ENCODE results near the gene RAB4A. TPM values are rescaled to one million over a fixed set of nuclear protein-coding genes. Genes with fewer than 3 reads are reported as not detected.

The RAB4A gene
- total and polyA plus RNA-seq, 10 of the 15 experiments (the other 5 are each of a cell fraction or from before 2014, with no cell fraction given): 4.0 to 35.8 (median 17.7) TPM

- TF ChIP-seq ZNF687 (IDR thresholded peaks at IDR 0.05) (no peak), IKZF2 (IDR thresholded peaks at IDR 0.05) (no peak), KLF5 (IDR thresholded peaks at IDR 0.05; ENCODE audit: partially characterized antibody) (no peak), NFXL1 (IDR thresholded peaks at IDR 0.05; ENCODE audit: borderline replicate concordance) (no peak)
Observed at GRCh38 chr1:229263254-229263653, 7.7 kb upstream of the RAB4A start (continued).

DNA sequence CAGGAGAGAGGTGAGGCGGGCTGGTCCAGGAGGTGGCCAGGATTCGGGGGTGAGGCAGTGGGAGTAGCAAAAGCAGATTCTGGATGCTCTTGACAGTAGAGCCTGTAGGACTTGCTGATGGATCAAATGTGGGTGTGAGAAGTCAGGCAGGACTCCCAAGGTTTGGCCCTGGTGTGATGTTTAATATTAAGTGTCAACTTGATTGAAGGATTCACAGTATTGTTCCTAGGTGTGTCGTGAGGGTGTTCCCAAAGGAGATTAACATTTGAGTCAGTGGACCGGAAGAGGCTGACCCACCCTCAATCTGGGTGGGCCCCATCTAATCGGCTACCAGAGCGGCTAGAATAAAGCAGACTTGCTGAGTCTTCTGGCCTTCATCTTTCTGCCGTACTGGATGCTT is 6.8 kb upstream of the RAB4A start:
- Histone ChIP-seq H2AFZ (ENCODE audit: control insufficient read depth, low read depth, low read length) (no peak overlapping the region), H3K4me3 (no peak overlapping the region), H3K4me2 (ENCODE audit: control insufficient read depth, insufficient read depth) (no peak overlapping the region), H3K4me1 (ENCODE audit: control insufficient read depth, insufficient read depth, low read length) (no peaks in the 10 kb centered on the region), H3K36me3 (ENCODE audit: control insufficient read depth in 2 of 2, insufficient read depth in 2 of 2, low read length in 1 of 2) (no peaks in the 10 kb centered on the region), H4K20me1 (ENCODE audit: control insufficient read depth, insufficient read depth) (no peaks in the 10 kb centered on the region), H3K27me3 (replicated peaks in 1 of 2; ENCODE audit: control insufficient read depth in 2 of 2, insufficient read depth in 2 of 2, low read length in 1 of 2) (no peaks in the 10 kb centered on the region), H3K9ac (ENCODE audit: control insufficient read depth, insufficient read depth, low read length) (no peak overlapping the region), H3K79me2 (ENCODE audit: control insufficient read depth, insufficient read depth, low read length) (no peaks in the 10 kb centered on the region), H3K27ac (ENCODE audit: control insufficient read depth, insufficient read depth) (no peak overlapping the region), H3K9me3 (replicated peaks; ENCODE audit: control insufficient read depth, insufficient read depth, low read length) (no peaks in the 10 kb centered on the region; the same call in 1 of the 3 replicates)
- no peak for ATAC-seq
- ChIA-PET SMC1A (ENCODE audit: uncharacterized antibody, unreplicated experiment) (no interaction called here), RAD21 (ENCODE audit: unreplicated experiment) (no interaction called here), POLR2A (no interaction called here), CTCF (no interaction called here)
- TF ChIP-seq ZNF217 (IDR thresholded peaks at IDR 0.05) (no peak), CBFB (IDR thresholded peaks at IDR 0.05; ENCODE audit: low read depth) (no peak), TCF3 (IDR thresholded peaks at IDR 0.05; ENCODE audit: borderline replicate concordance, insufficient read depth, low read depth, low read length) (no peak), KLF5 (IDR thresholded peaks at IDR 0.05; ENCODE audit: partially characterized antibody) (no peak), SIX5 (IDR thresholded peaks at IDR 0.05; ENCODE audit: low read depth, low read length, severe bottlenecking) (no peak), IKZF1 (conservative IDR thresholded peaks at IDR 0.05) (no peak), STAT1 (conservative IDR thresholded peaks at IDR 0.05) (no peak), BRCA1 (IDR thresholded peaks at IDR 0.05; ENCODE audit: low read depth, low read length) (no peak), ZNF622 (IDR thresholded peaks at IDR 0.05) (no peak), ATF2 (IDR thresholded peaks at IDR 0.05; ENCODE audit: low read length) (no peak), NBN (IDR thresholded peaks at IDR 0.05) (no peak), DPF2 (IDR thresholded peaks at IDR 0.05) (no peak), STAT3 (IDR thresholded peaks at IDR 0.05; ENCODE audit: low read depth, low read length) (no peak)
- TF ChIP-seq, protein P1, sequence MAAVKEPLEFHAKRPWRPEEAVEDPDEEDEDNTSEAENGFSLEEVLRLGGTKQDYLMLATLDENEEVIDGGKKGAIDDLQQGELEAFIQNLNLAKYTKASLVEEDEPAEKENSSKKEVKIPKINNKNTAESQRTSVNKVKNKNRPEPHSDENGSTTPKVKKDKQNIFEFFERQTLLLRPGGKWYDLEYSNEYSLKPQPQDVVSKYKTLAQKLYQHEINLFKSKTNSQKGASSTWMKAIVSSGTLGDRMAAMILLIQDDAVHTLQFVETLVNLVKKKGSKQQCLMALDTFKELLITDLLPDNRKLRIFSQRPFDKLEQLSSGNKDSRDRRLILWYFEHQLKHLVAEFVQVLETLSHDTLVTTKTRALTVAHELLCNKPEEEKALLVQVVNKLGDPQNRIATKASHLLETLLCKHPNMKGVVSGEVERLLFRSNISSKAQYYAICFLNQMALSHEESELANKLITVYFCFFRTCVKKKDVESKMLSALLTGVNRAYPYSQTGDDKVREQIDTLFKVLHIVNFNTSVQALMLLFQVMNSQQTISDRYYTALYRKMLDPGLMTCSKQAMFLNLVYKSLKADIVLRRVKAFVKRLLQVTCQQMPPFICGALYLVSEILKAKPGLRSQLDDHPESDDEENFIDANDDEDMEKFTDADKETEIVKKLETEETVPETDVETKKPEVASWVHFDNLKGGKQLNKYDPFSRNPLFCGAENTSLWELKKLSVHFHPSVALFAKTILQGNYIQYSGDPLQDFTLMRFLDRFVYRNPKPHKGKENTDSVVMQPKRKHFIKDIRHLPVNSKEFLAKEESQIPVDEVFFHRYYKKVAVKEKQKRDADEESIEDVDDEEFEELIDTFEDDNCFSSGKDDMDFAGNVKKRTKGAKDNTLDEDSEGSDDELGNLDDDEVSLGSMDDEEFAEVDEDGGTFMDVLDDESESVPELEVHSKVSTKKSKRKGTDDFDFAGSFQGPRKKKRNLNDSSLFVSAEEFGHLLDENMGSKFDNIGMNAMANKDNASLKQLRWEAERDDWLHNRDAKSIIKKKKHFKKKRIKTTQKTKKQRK (IDR thresholded peaks at IDR 0.05; ENCODE audit: low read depth, low read length): no peak
- in situ Hi-C loops (cut with MboI) (no loop called here), intact Hi-C loops (cut with micrococcal nuclease; ENCODE audit: unreplicated experiment) (no loop called here)
- BruUV-seq (replicated peaks): no TSS peak
- FAIRE-seq: no peak
- no peak for DNase-seq (ENCODE audit: low read depth, low spot score)
- WGBS (ENCODE audit: insufficient coverage, insufficient replicate concordance, low lambda C conversion rate, missing lambda C conversion rate): 69% methylated on average over 7 of the region's 7 CpGs
